OCI-LY3 (cell line): ENCODE results near the gene RCE1.
A peak's percentile ranks its signal among the peaks of the same experiment; 100 is the strongest.

Experiments
- H2AFZ ChIP-seq: fragments of 200-600, 300-600 bp; shearing (Covaris generic); 2 replicates; pipeline ENCODE4 v1.6.0; 2014; ENCODE audit warnings: antibody characterized with exemption, low read depth, low read length
- H3K27ac ChIP-seq: fragments of 200-600, 300-600 bp; sonication (generic); 2 replicates; pipeline ENCODE4 v1.5.1; 2014; ENCODE audit warnings: mild to moderate bottlenecking, low read length, moderate library complexity, mixed read lengths
- H3K27me3 ChIP-seq: fragments of 200-600, 300-600 bp; sonication (generic); 2 replicates; pipeline ENCODE4 v1.6.1; 2014; ENCODE audit warnings: low read depth, low read length, mixed read lengths
- H3K36me3 ChIP-seq: fragments of 200-600, 300-600 bp; sonication (generic); replicated peaks from 2 replicates; pipeline ENCODE3; 2014; ENCODE audit warnings: low read depth, low read length, mixed read lengths
- H3K4me1 ChIP-seq: fragments of 300-600, 200-600 bp; sonication (generic); 2 replicates; pipeline ENCODE4 v1.6.1; 2014; ENCODE audit warnings: low read length, mixed read lengths
- H3K4me2 ChIP-seq: fragments of 200-600, 300-600 bp; sonication (generic); 2 replicates; pipeline ENCODE4 v1.6.1; 2014; ENCODE audit warnings: low read length, mixed read lengths
- H3K4me3 ChIP-seq: fragments of 300-600, 200-600 bp; sonication (generic); 2 replicates; pipeline ENCODE4 v1.5.1; 2014; ENCODE audit warnings: antibody characterized with exemption, mild to moderate bottlenecking, low read length, moderate library complexity
- H3K79me2 ChIP-seq: fragments of 300-600, 200-600 bp; shearing (Covaris generic); 2 replicates; pipeline ENCODE4 v1.6.1; 2014; ENCODE audit warnings: mild to moderate bottlenecking, low read length, mixed read lengths
- H3K9ac ChIP-seq: fragments of 300-600, 200-600 bp; shearing (Covaris generic); 2 replicates; pipeline ENCODE4 v1.6.0; 2014; ENCODE audit warnings: mild to moderate bottlenecking, low read length, moderate library complexity
- H3K9me3 ChIP-seq: fragments of 200-600, 300-600 bp; shearing (Covaris generic); 2 replicates; pipeline ENCODE4 v1.6.1; 2014; ENCODE audit warnings: low read length, mixed read lengths; ENCODE audit not compliant: insufficient read depth
- H4K20me1 ChIP-seq: fragments of 200-600, 300-600 bp; sonication (generic); 2 replicates; pipeline ENCODE4 v1.6.1; 2016; ENCODE audit warnings: low read length, mixed read lengths; ENCODE audit not compliant: insufficient read depth
- CTCF ChIP-seq: fragments of 200-600, 300-600 bp; sonication (generic); IDR thresholded peaks from 2 replicates; pipeline ENCODE4 v1.5.1; 2014; ENCODE audit warnings: antibody characterized with exemption, low read length, low read depth
- EZH2phosphoT487 ChIP-seq: fragments of 200-600 bp; shearing (Covaris generic); IDR thresholded peaks from 2 replicates; pipeline ENCODE4 v1.6.1; 2018; ENCODE audit warnings: antibody characterized with exemption, mixed run types, low read depth

The RCE1 gene

GRCh38 chr11:66855574-66856495 lies 12.6 kb downstream of the RCE1 start:
- Histone ChIP-seq H3K4me3 (peak overlapping the region; percentile 89), H3K9me3 (no peaks in the 10 kb centered on the region), H3K27ac (peak overlapping the region; percentile 39), H3K27me3 (no peaks in the 10 kb centered on the region), H4K20me1 (no peaks in the 10 kb centered on the region), H3K9ac (peak overlapping the region; percentile 79), H3K79me2 (peaks cover 8% of the 10 kb centered on the region), H3K36me3 (peaks cover 4% of the 10 kb centered on the region), H3K4me1 (peaks cover 22% of the 10 kb centered on the region), H2AFZ (peak overlapping the region; percentile 83), H3K4me2 (peak overlapping the region; percentile 93)
- TF ChIP-seq EZH2phosphoT487: no peak
- TF ChIP-seq CTCF: no peak

- peaks cover 8% of the 10 kb centered on the region for H3K79me2 ChIP-seq
- H3K4me2 ChIP-seq: peak within 1 kb of the TSS; percentile 93
- peak within 1 kb of the TSS; percentile 89 for H3K4me3 ChIP-seq
- H2AFZ ChIP-seq: peak within 1 kb of the TSS; percentile 83
- peaks cover 16% of the 10 kb centered on the region for H3K4me1 ChIP-seq
- H3K27ac ChIP-seq: peak within 1 kb of the TSS; percentile 39
- H3K9ac ChIP-seq: peak within 1 kb of the TSS; percentile 79
- no peaks in the 10 kb centered on the region for H4K20me1 ChIP-seq
- no peaks in the 10 kb centered on the region for H3K27me3 ChIP-seq
- peaks cover 4% of the 10 kb centered on the region for H3K36me3 ChIP-seq
- no peaks in the 10 kb centered on the region for H3K9me3 ChIP-seq
- TF ChIP-seq CTCF: no peak
- TF ChIP-seq EZH2phosphoT487: no peak
These were observed 13.4 kb downstream of the RCE1 start, which contains the start of gene LRFN4 for GRCh38 chr11:66856496-66857233. Gene LRFN4 (plus strand): TSS chr11:66857064. CDS start chr11:66857745, 681 bp downstream.

- peak overlapping the region; percentile 72 for H3K9ac ChIP-seq
These were observed 14.1 kb downstream of the RCE1 start for GRCh38 chr11:66857234-66857926.

More at GRCh38 chr11:66857234-66857926, 14.1 kb downstream of the RCE1 start:
- H3K36me3 ChIP-seq: peaks cover 4% of the 10 kb centered on the region
- H3K79me2 ChIP-seq: peaks cover 8% of the 10 kb centered on the region
- no peak overlapping the region for H2AFZ ChIP-seq
- no peaks in the 10 kb centered on the region for H4K20me1 ChIP-seq
- H3K4me2 ChIP-seq: peak overlapping the region; percentile 86
- no peaks in the 10 kb centered on the region for H3K27me3 ChIP-seq
- H3K4me1 ChIP-seq: peaks cover 10% of the 10 kb centered on the region
- TF ChIP-seq EZH2phosphoT487 (no peak), CTCF (no peak)
- H3K27ac ChIP-seq: peak overlapping the region; percentile 5; the same call in 1 of the 2 replicates
- no peaks in the 10 kb centered on the region for H3K9me3 ChIP-seq
- H3K4me3 ChIP-seq: peak overlapping the region; percentile 89
